Measurements from ENCODE around the gene B4GALNT2. TPM values are rescaled to one million over a fixed set of nuclear protein-coding genes. Genes with fewer than 3 reads are reported as not detected.

B4GALNT2 gene
- total RNA-seq, 6 experiments from 2014 or later: 0.04 to 0.05 TPM; not detected in 4

DNA sequence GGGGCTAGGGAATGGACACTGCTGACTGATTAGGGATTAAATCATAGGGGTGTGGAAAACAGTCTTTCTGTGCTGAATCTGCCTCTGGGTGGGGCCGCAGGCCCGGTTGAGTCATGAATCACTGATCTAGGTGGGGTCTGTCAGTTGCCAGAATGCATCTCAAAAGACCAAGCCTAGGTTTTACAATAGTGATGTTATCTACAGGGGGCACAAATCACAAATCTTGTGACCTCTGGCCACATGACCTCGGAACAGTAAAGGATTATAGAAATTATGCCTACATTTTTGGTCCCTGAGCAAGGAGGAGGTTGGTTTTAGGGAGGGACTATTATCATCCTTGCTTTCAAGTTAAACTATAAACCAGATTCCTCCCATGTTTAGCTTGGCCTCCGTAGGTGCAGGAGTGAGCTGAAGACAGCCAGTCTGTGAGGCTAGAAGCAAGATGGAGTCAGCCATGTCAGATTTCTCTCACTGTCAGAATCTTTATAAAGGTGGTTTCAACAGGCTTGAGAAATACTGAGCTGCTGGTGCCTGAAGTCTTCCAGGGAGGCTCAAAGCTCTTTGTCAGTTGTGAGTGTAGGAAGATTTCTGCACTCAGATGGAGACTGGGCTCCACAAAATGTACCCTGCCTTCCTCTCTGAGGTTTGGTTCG, 64.9 kb downstream of the B4GALNT2 start:
- Histone ChIP-seq H3K27ac (no peak overlapping the region), H3K4me1 (no peaks in the 10 kb centered on the region), H3K36me3 (no peaks in the 10 kb centered on the region), H3K27me3 (no peaks in the 10 kb centered on the region), H3K4me3 (no peak overlapping the region), H3K9me3 (no peaks in the 10 kb centered on the region)
- intact Hi-C loops (cut with DNase I): no loop called here
- WGBS (ENCODE audit: insufficient coverage, low coverage, low lambda C conversion rate, missing lambda C conversion rate): 8% methylated on average over 2 of the region's 5 CpGs
- no peak for DNase-seq
- no peak for ATAC-seq
- TF ChIP-seq, protein P1, sequence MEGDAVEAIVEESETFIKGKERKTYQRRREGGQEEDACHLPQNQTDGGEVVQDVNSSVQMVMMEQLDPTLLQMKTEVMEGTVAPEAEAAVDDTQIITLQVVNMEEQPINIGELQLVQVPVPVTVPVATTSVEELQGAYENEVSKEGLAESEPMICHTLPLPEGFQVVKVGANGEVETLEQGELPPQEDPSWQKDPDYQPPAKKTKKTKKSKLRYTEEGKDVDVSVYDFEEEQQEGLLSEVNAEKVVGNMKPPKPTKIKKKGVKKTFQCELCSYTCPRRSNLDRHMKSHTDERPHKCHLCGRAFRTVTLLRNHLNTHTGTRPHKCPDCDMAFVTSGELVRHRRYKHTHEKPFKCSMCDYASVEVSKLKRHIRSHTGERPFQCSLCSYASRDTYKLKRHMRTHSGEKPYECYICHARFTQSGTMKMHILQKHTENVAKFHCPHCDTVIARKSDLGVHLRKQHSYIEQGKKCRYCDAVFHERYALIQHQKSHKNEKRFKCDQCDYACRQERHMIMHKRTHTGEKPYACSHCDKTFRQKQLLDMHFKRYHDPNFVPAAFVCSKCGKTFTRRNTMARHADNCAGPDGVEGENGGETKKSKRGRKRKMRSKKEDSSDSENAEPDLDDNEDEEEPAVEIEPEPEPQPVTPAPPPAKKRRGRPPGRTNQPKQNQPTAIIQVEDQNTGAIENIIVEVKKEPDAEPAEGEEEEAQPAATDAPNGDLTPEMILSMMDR (IDR thresholded peaks at IDR 0.05): no peak
- TF ChIP-seq POLR2A (IDR thresholded peaks at IDR 0.05): no peak

DNA sequence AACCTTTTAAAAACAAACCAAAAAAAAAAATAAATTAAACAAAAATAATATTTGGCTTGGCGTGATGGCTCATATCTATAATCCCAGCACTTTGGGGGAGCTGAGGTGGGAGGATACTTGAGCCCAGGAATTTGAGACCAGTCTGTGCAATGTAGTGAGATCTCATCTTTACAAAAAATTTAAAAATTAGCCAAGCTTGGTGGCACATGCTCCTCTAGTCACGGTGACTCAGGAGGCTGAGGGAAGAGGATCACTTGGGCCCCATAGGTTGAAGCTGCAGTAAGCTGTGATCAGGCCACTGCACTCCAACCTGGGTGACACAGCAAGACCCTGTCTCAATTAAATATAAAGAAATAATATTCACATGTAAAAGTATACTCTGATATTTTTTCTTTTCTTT, 65.6 kb downstream of the B4GALNT2 start:
- no peak for ATAC-seq
- Histone ChIP-seq H3K36me3 (no peaks in the 10 kb centered on the region), H3K27ac (no peak overlapping the region), H3K4me1 (no peaks in the 10 kb centered on the region), H3K4me3 (no peak overlapping the region), H3K27me3 (no peaks in the 10 kb centered on the region), H3K9me3 (no peaks in the 10 kb centered on the region)
- TF ChIP-seq POLR2A (IDR thresholded peaks at IDR 0.05): no peak
- TF ChIP-seq, protein P1 (IDR thresholded peaks at IDR 0.05): no peak
- intact Hi-C loops (cut with DNase I): no loop called here
- 59% methylated on average over 2 of the region's 2 CpGs for whole genome bisulfite sequencing (ENCODE audit: insufficient coverage, low coverage, low lambda C conversion rate, missing lambda C conversion rate)
- DNase-seq: no peak

DNA sequence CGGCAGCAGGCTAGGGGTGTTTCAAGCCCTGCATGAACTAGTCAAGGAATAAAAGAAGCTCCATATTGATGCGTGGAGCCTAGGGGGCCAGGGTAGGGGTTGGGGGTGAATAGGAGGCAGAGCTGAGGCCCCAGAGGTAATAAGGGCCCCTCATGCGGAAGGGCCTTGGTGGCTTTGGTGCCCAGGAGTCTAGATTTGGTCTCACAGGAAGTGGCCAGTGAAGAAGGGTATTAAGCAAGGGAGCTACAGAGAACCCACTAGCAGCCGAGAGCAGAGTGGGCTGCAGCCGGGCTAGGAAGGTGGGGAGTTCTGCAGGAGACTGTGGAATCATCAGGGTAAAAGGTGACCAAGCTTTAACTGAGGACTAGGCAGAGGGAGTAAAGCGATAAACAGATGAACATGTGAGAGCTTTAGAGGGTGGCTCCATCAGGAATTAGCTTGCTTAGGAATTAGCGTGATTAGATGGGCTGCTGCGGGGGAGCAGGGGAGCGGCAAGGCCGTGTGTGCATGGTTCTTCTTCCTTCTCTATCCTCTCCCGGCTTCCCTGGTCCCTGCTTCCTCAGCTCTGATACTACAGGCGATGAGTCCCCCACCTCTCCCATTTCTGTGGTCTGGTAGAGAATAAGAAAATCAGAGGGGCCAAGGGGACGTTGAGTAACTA, 68.0 kb downstream of the B4GALNT2 start:
- Histone ChIP-seq H3K9me3 (no peaks in the 10 kb centered on the region), H3K27ac (no peak overlapping the region), H3K27me3 (no peaks in the 10 kb centered on the region), H3K4me3 (no peak overlapping the region), H3K4me1 (no peaks in the 10 kb centered on the region), H3K36me3 (no peaks in the 10 kb centered on the region)
- intact Hi-C loops (cut with DNase I): no loop called here
- WGBS (ENCODE audit: insufficient coverage, low coverage, low lambda C conversion rate, missing lambda C conversion rate): 61% methylated on average over 6 of the region's 13 CpGs
- TF ChIP-seq POLR2A (IDR thresholded peaks at IDR 0.05): no peak
- TF ChIP-seq, protein P1 (IDR thresholded peaks at IDR 0.05): no peak
- ATAC-seq (no peak), DNase-seq (no peak)

DNA sequence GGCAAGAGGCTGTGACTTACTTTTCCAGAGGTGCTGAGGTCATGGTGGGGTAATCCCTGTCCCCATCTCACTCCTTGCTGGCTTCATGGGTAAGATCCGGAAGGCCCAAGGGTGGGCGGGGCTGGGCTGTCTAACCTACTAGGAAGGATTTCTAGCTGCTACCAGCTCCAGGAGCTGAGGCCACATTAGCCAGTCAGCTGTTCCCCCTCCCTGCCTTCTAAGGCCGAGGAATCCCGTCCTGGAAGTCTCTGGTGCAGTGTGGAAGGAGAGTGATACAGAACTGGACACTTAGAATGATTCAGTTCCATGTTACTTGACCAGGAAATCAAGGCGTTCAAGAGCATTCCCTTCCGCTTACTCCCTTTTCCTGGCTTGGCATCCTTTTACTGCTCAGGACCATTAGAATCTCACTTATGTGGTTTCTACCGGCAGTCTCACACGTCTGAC, 68.9 kb downstream of the B4GALNT2 start:
- Histone ChIP-seq H3K27ac (no peak overlapping the region), H3K27me3 (no peaks in the 10 kb centered on the region), H3K4me3 (no peak overlapping the region), H3K36me3 (no peaks in the 10 kb centered on the region), H3K9me3 (no peaks in the 10 kb centered on the region), H3K4me1 (no peaks in the 10 kb centered on the region)
- intact Hi-C loops (cut with DNase I): no loop called here
- no peak for DNase-seq
- no peak for ATAC-seq
- no peak for TF ChIP-seq POLR2A (IDR thresholded peaks at IDR 0.05)
- TF ChIP-seq, protein P1 (IDR thresholded peaks at IDR 0.05): no peak
- WGBS (ENCODE audit: insufficient coverage, low coverage, low lambda C conversion rate, missing lambda C conversion rate): 81% methylated on average over 4 of the region's 8 CpGs

Data from right lobe of liver (tissue), 6 donors.